ENCODE data around the gene KIF3B. TPM values are rescaled to one million over a fixed set of nuclear protein-coding genes. Genes with fewer than 3 reads are reported as not detected.

Gene KIF3B
- total RNA-seq, 1 donor from 2014 or later: 29.0 TPM

DNA sequence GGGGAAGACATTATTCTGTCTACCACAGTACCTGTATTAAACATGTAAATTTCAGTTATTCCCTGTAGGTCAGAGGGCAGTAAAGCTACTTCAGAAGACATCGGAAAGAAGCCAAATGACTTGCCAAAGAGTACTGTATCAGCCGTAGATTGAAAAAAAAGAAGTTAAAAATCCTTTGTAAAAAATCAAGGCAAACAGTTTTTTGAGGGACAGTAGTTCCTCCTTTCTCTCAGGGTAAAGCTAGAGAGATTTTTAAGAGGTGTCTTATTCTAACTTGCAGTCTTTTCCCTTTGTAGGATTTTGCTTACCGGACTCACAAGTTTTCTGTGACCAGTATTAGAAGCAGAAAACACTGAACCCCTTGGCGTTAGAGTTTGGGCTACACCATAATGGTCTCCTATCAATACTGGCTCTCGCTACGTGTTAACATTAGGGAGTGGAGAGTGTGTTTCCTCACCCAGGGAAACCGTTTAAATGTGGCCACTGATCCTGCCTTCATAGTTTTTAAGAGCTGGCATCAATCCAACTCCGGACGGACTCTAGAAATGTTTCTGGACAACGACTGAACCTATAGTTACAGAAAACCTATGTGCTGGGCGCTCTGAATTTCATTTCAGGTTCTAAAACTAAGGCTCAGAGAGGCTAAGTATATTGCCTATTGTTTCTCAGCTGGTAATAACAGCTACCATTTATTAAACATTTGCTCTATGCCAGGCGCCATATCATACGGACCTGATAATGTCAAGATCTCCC is 79.3 kb downstream of the KIF3B start:
- intact Hi-C loops (cut with DNase I): no loop called here
- H3K9me3 ChIP-seq: no peaks in the 10 kb centered on the region
- peaks cover 32% of the 10 kb centered on the region for H3K4me1 ChIP-seq
- DNase-seq (no peak), ATAC-seq (no peak)
- TF ChIP-seq, protein P1, sequence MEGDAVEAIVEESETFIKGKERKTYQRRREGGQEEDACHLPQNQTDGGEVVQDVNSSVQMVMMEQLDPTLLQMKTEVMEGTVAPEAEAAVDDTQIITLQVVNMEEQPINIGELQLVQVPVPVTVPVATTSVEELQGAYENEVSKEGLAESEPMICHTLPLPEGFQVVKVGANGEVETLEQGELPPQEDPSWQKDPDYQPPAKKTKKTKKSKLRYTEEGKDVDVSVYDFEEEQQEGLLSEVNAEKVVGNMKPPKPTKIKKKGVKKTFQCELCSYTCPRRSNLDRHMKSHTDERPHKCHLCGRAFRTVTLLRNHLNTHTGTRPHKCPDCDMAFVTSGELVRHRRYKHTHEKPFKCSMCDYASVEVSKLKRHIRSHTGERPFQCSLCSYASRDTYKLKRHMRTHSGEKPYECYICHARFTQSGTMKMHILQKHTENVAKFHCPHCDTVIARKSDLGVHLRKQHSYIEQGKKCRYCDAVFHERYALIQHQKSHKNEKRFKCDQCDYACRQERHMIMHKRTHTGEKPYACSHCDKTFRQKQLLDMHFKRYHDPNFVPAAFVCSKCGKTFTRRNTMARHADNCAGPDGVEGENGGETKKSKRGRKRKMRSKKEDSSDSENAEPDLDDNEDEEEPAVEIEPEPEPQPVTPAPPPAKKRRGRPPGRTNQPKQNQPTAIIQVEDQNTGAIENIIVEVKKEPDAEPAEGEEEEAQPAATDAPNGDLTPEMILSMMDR (IDR thresholded peaks at IDR 0.05): no peak
- peak overlapping the region; percentile 95 for H3K4me3 ChIP-seq
- H3K27me3 ChIP-seq: no peaks in the 10 kb centered on the region
- H3K36me3 ChIP-seq: no peaks in the 10 kb centered on the region
- peak overlapping the region; percentile 98 for H3K27ac ChIP-seq

DNA sequence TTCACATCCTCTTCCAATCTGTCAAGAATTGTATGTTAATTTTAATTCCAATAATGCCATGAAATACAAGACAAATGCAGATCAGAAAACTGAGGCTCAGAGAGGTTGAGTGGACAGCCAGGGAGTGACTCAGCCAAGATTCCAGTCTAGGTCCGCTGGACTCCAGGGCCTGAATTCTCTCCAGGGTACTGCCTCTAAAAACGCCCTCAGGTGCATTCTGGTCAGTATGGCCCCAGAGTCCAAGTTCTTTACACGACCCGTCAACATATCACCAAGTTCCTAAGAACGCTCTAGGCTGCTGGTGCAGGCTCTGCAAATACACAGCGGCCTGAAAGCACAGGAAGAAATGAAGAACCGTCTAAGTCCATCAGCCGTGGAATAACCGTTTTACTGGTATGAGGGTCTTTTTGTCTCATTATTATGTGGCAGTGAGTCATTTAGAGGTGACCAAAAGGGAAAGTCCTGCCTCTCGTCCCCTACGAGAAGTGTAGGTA is 80.0 kb downstream of the KIF3B start:
- peak overlapping the region; percentile 98 for H3K27ac ChIP-seq
- no peak for DNase-seq
- peaks cover 38% of the 10 kb centered on the region for H3K4me1 ChIP-seq
- peak; percentile 1 for ATAC-seq
- H3K9me3 ChIP-seq: no peaks in the 10 kb centered on the region
- intact Hi-C loops (cut with DNase I): no loop called here
- no peaks in the 10 kb centered on the region for H3K27me3 ChIP-seq
- peak overlapping the region; percentile 95 for H3K4me3 ChIP-seq
- TF ChIP-seq, protein P1 (IDR thresholded peaks at IDR 0.05): no peak
- H3K36me3 ChIP-seq: no peaks in the 10 kb centered on the region

DNA sequence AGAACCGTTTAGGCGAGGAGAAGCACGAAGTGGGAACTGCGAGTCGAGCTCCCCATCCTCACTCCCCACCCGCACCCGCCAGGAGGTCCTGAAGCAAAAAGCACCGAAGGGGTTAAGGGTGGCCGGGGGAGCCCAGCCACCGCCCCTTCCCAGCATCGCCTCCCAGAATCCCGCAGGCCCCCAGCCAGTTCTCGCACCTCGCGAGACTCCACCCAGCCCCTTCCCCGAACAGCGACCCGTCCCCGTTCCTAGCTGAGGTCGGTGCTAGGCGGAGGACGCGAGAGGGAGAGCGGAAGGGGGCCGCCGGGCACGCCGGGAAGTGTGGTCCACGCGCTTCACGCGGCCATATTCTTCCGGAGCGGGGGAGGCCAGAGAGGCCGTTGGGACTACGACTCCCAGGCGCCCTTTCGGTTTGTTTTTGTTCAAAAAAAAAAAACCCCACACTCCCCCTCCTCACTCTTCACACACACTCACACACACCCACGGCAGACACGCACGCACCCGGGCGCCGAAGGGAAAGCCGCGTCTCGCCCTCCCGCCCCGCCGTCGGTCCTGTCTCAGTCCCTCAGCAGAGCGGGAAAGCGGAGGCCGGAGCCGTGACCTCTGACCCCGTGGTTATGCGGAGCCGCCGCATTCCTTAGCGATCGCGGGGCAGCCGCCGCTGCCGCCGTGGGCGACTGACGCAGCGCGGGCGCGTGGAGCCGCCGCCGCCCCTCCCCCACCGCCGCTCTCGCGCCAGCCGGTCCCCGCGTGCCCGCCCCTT is 80.6 kb downstream of the KIF3B start, which contains the start of gene ASXL1:
Gene ASXL1, plus strand, starts transcription at position 463 of the 763 bp plus-strand sequence. CDS start 445 bp downstream, outside the sequence.
- ATAC-seq (peak; percentile 97), DNase-seq (peak; percentile 99)
- Histone ChIP-seq H3K4me3 (peak within 1 kb of the TSS; percentile 95), H3K27ac (peak within 1 kb of the TSS; percentile 98), H3K36me3 (no peaks in the 10 kb centered on the region), H3K9me3 (no peaks in the 10 kb centered on the region), H3K27me3 (no peaks in the 10 kb centered on the region), H3K4me1 (peaks cover 44% of the 10 kb centered on the region)
- intact Hi-C loops (cut with DNase I): no loop called here
- TF ChIP-seq, protein P1 (IDR thresholded peaks at IDR 0.05): no peak

DNA sequence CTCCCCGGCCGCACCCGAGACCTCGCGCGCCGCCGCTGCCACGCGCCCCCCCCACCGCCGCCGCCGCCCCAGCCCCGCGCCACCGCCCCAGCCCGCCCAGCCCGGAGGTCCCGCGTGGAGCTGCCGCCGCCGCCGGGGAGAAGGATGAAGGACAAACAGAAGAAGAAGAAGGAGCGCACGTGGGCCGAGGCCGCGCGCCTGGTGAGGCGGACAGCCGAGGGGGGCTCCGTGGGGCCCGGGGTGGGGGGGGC is 81.1 kb downstream of the KIF3B start:
- Histone ChIP-seq H3K9me3 (no peaks in the 10 kb centered on the region), H3K4me3 (peak overlapping the region; percentile 95), H3K27ac (peak overlapping the region; percentile 98), H3K27me3 (no peaks in the 10 kb centered on the region), H3K36me3 (no peaks in the 10 kb centered on the region), H3K4me1 (peaks cover 50% of the 10 kb centered on the region)
- intact Hi-C loops (cut with DNase I): no loop called here
- DNase-seq (no peak), ATAC-seq (no peak)
- TF ChIP-seq, protein P1 (IDR thresholded peaks at IDR 0.05): no peak

DNA sequence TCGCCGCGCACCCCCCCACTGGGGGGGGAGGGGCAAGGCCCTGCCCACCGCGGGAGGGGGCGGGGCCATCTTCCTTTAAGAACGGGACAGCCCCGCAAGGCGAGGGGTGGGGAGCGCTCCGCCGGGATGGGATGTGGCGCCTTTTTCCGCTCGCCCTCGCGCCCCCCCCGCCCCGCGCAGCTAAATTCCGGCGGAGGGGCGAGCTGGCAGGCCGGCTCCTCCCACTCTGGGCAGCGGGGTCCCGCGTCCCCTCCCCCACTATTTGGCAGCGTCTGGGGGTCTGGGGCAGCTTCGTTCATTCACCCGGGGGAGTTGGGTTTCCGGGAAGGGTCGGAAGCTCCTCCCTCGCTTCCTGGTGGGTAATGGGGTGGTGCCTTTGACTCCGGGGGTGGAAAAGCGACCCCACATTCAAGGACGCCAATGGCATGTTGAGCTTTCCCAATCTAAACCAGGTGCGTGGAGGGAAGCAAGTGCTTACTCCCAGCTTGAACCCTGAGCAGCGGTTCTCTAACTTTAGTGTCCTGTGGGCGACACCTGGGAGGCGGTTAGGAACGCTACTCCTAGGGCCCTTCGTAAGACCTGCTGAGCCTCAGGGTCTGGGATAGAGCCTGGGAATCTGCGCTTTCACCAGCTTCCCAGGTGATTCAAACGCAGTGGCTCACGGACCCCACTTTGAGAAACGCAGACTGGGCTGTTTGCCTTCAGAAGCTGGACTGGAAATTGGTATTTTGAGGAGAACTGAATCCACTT is 81.6 kb downstream of the KIF3B start:
- intact Hi-C loops (cut with DNase I): no loop called here
- ATAC-seq (peak; percentile 66), DNase-seq (peak; percentile 85)
- no peaks in the 10 kb centered on the region for H3K27me3 ChIP-seq
- H3K9me3 ChIP-seq: no peaks in the 10 kb centered on the region
- H3K4me3 ChIP-seq: peak overlapping the region; percentile 95
- peaks cover 53% of the 10 kb centered on the region for H3K4me1 ChIP-seq
- H3K36me3 ChIP-seq: no peaks in the 10 kb centered on the region
- H3K27ac ChIP-seq: peak overlapping the region; percentile 98
- TF ChIP-seq, protein P1 (IDR thresholded peaks at IDR 0.05): no peak

Measured in upper lobe of right lung (tissue), 1 donor.